HG02938 (cell line): Measurements from ENCODE around the gene MAPK1.
"Not testable (repeated sequence)": the region's sequence is repeated elsewhere in the genome, so short reads cannot be mapped to it uniquely, and the experiment has no call there.

Source experiments
- ATAC-seq: cut with Tn5 transposase; IDR thresholded peaks from one replicate; pipeline ENCODE4 v1.9.1; 2021; ENCODE audit warnings: mild to moderate bottlenecking, moderate library complexity; ENCODE audit not compliant: unreplicated experiment

The MAPK1 gene

GRCh38 chr22:21759646-21760376, 107.6 kb downstream of the MAPK1 start:
- ATAC-seq = no peak

GRCh38 chr22:21759093-21759492, 108.4 kb downstream of the MAPK1 start:
- ATAC-seq = no peak

GRCh38 chr22:21758091-21758864, 109.2 kb downstream of the MAPK1 start:
- ATAC-seq = no peak

GRCh38 chr22:21755851-21756284, 111.6 kb downstream of the MAPK1 start:
- no peak for ATAC-seq

- no peak for ATAC-seq
These were observed 112.9 kb downstream of the MAPK1 start for GRCh38 chr22:21754523-21754922.

- no peak for ATAC-seq
These were observed 113.9 kb downstream of the MAPK1 start for GRCh38 chr22:21753374-21754111.

GRCh38 chr22:21752276-21752675, 115.2 kb downstream of the MAPK1 start:
- no peak for ATAC-seq

- ATAC-seq = no peak
These were observed 121.5 kb downstream of the MAPK1 start for GRCh38 chr22:21745948-21746347.

- not testable (repeated sequence) for ATAC-seq
These were observed 122.5 kb downstream of the MAPK1 start for GRCh38 chr22:21744917-21745316.

- no peak for ATAC-seq
These were observed 125.7 kb downstream of the MAPK1 start for GRCh38 chr22:21741790-21742189.

- ATAC-seq = no peak
These were observed 126.4 kb downstream of the MAPK1 start for GRCh38 chr22:21741059-21741458.

GRCh38 chr22:21739828-21740377, 127.5 kb downstream of the MAPK1 start:
- no peak for ATAC-seq

- no peak for ATAC-seq
These were observed 128.5 kb downstream of the MAPK1 start for GRCh38 chr22:21738966-21739365.

GRCh38 chr22:21738081-21738480, 129.4 kb downstream of the MAPK1 start:
- ATAC-seq = no peak

- no peak for ATAC-seq
These were observed 130.5 kb downstream of the MAPK1 start for GRCh38 chr22:21736948-21737347.

GRCh38 chr22:21736084-21736642, 131.3 kb downstream of the MAPK1 start:
- no peak for ATAC-seq

- peak; percentile 75 for ATAC-seq
These were observed 132.0 kb downstream of the MAPK1 start, which contains the start of gene YPEL1 for GRCh38 chr22:21735200-21736083. Gene YPEL1 (minus strand): TSS chr22:21735794. CDS start chr22:21710744, 25,050 bp downstream.

- no peak for ATAC-seq
These were observed 132.8 kb downstream of the MAPK1 start for GRCh38 chr22:21734540-21735199.

GRCh38 chr22:21731503-21731902, 135.9 kb downstream of the MAPK1 start:
- ATAC-seq = no peak
